Fibroblast of skin of back (primary cell): ENCODE results near the gene BNIP5.
A peak's percentile ranks its signal among the peaks of the same experiment; 100 is the strongest.
"Not testable (repeated sequence)": the region's sequence is repeated elsewhere in the genome, so short reads cannot be mapped to it uniquely, and the experiment has no call there.

Experiments used
- DNase-seq: peaks from one replicate; pipeline ENCODE4 v3.0.0-alpha.2; 2013

BNIP5 gene

GRCh38 chr6:36367743-36368142, 31.1 kb upstream of the BNIP5 start:
- DNase-seq: no peak

DNA sequence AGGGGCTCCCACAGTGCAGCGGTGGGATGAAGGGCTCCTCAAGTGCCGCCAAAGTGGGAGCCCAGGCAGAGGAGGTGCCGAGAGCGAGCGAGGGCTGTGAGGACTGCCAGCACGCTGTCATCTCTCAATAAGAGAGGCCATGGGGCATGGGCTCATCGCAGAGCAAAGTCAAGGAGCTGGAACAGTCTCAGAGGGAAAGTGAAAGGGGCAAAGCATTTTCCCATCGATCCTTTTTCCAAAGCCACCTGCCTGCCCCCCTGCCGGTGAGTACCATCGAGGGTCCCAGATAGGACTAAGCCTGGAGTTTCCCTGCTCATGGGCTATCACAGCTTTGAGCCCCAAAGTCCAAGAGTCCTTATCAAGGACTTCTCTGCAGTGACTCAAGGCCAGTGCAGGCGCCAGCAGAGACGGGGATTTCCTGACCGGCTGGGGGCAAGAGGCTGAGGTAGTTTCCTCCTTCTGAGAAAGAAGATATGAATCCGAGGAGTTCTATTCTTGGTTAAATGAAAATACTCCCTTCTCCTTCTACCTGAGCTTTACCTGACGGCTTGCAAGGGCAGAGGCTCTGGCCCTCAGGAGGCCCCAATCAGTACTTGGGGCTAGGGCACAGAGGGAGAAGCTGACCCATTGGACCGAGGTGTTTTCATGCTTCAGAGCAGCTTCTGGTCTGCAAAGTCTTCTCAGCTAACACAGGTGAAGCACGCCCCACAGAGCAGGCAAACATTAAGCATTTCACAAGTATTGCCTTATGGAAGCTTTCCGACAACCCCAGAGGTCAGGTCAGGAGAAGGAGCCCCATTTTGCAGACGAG, 28.2 kb upstream of the BNIP5 start:
- no peak for DNase-seq

DNA sequence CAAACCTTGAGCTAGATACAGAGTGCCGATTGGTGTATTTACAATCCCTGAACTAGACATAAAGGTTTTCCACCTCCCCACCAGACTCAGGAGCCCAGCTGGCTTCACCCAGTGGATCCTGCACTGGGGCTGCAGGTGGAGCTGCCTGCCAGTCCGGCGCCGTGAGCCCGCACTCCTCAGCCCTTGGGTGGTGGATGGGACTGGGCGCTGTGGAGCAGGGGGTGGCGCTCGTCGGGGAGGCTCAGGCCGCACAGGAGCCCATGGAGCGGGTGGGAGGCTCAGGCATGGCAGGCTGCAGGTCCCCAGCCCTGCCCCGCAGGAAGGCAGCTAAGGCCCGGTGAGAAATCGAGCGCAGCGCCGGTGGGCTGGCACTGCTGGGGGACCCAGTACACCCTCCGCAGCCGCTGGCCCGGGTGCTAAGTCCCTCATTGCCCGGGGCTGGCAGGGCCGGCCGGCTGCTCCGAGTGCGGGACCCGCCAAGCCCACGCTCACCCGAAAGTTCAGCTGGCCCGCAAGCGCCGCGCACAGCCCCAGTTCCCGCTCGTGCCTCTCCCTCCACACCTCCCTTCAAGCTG, 27.5 kb upstream of the BNIP5 start:
- DNase-seq: not testable (repeated sequence)

DNA sequence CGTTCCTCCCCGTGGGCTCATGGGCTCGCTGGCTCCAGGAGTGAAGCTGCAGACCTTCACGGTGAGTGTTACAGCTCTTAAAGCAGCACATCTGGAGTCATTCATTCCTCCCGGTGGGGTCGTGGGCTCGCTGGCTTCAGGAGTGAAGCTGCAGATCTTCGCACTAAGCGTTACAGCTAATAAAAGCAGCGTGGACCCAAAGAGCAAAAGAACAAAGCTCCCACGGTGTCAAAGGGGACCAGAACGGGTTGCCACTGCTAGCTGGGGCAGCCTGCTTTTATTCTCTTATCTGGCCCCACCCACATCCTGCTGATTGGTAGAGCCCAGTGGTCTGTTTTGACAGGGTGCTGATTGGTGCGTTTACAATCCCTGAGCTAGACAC, 26.7 kb upstream of the BNIP5 start:
- not testable (repeated sequence) for DNase-seq

- DNase-seq: no peak
Observed at GRCh38 chr6:36362551-36363370, 26.1 kb upstream of the BNIP5 start.

DNA sequence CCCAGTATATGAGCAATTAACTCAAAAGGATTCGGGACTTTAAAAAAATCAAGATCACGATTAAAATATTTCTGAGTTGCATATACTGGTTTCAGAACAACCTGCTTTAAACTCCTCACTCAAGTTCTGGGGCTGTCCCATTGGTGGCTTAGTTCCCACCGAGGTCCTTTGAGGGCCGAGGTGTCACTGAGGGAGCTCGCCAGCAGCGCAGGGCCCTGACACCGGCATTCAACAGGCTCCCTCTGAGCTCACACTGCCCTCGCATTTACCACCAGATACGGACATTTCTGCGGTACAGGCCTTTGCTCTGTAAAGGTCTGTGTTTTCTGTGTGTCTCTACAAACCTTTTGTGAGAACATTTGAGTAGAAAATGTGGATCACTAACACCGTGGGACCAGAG, 24.4 kb upstream of the BNIP5 start:
- DNase-seq: no peak

GRCh38 chr6:36360241-36361054, 23.8 kb upstream of the BNIP5 start:
- DNase-seq: peak; percentile 80

DNA sequence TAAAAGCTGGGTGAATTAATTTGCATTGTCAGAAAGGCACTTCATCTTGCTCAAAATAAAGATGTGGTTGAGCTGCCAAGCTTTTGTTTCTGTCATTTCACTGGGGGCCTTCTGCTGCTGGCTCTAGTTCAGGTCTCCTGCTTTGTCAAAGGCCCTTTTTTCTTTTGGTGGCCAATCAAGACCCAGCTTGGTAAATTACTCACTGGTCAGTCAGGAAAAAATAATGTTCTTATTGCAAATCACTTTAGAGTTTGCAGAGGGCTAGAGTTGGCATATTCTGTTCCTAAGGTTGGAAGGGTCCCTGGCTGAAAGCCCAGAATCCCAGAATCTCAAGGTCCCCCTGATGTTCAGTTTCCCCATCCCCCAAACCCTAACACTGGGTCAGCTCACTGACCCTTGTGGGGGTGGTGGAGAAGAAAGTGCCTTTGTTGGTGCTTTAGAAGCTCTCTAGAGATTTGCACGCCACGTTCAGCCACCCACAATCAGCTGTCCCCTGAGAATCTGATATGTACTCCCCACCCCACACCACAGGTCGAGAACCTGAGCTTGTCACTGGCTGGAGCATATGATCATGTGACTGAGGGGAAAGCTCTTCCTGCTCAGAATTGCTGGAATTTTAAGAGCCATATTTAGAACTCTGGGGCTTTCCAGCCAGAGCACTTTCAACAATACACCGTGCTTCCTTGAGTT, 21.7 kb upstream of the BNIP5 start:
- peak; percentile 34 for DNase-seq

DNA sequence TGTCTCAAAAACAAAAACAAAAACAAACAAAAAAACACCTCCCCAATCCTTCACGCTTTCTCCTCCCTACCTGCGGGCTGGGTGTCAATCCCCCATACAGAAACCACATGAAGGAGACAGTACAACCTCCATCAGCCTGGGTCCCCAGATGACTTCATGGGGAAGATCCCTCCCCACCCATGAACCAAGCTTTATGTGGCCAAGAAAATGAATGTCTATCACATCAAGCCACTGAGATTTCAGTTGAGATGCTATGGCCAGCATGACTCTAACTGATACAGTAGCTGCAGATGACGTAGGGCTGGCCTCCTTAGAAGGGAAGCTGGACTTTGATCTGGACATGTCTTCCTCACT, 21.2 kb upstream of the BNIP5 start:
- no peak for DNase-seq

GRCh38 chr6:36355819-36356218, 19.1 kb upstream of the BNIP5 start:
- DNase-seq: no peak

DNA sequence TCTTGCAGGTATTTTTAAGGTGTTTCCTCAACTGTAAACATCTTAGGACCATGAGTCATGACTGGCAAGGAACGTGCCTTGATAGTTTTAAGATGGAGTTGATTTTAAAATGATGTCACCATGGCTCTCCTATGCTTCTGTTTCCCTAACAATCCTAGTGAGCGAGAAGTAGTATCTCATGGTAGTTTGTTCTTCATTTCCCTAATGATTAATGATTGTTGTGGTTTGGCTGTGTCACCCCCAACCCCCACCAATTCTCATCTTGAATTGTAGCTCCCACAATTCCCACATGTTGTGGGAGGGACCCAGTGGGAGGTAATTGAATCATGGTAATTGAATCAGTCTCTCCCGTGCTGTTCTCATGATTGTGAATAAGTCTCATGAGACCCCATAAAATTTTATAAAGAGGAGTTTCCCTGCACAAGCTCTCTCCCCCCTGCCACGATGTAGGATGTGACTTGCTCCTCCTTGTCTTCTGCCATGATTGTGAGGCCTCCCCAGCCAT, 16.8 kb upstream of the BNIP5 start:
- peak; percentile 28 for DNase-seq

DNA sequence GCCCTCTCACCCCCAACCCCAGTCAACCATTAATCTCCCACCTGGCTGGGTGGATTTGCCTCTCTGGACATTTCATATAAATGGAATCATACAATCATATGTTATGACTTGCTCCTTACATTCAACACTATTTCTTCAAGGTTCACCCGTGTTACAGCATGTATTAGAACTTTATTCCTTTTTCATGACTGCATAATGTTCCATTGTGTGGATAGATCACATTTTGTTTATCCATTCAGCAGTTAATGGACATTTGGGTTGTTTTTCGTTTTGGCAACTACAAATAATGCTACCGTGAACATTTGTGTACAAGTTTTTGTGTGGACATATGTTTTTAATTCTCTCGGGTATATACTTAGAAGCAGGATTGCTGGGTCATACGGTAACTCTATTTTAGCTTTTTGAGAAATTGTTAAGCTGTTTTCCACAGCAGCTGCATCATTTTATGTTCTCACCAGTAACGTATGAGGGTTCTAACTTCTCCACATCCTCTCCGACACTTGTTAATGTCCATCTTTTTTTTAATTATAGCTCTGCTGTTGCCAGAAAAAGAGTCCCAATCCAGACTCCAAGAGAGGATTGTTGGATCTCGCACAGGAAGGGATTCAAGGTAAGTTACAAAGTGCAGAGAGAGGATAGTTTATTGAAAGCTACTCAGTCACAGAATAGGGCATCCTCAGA, 15.9 kb upstream of the BNIP5 start:
- DNase-seq: no peak

DNA sequence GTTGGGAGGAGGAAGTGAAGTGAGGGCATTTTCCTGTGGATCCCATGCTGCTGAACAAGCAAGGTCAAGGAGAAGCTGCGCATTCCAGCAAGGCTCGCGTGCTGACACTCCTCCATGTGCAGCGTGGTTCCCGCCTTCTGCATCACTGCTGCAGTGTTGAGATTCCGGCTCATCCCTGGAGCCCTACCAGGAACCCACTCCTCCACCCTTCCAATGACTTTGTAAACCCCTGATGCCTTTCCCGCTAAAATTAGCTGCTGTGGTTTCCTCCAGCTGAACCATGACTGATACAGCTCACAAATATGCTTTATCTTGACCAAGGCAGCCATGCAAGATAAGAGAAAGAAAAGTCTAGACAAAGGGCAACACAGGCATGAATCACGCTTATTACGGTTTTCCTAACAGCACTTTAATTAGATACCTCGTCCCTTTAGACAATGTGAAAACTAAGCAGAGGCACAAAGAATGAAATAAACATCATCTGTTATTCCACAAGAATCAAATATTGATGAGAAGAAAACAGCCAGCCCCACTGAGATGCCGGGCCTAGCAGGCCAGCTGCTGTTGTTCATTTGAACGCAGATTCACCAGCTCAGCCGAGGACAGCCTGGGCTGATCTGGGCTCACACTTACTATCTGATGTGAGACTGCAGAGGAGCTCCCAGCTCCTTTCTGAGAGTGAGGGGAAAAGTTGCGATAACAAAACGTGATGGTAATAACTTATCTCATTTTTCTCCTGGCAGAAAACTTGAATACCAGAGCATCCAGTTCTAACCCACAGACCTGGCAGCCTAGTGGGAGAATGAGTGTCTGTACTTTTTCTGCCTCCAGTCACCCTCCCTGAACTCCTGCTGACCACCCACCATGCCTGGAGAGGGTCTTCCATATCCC, 14.2 kb upstream of the BNIP5 start:
- DNase-seq: peak; percentile 95

- peak; percentile 41 for DNase-seq
Observed at GRCh38 chr6:36350082-36350481, 13.4 kb upstream of the BNIP5 start.

GRCh38 chr6:36349240-36349639, 12.6 kb upstream of the BNIP5 start:
- DNase-seq: no peak

- no peak for DNase-seq
Observed at GRCh38 chr6:36347621-36348020, 10.9 kb upstream of the BNIP5 start.

DNA sequence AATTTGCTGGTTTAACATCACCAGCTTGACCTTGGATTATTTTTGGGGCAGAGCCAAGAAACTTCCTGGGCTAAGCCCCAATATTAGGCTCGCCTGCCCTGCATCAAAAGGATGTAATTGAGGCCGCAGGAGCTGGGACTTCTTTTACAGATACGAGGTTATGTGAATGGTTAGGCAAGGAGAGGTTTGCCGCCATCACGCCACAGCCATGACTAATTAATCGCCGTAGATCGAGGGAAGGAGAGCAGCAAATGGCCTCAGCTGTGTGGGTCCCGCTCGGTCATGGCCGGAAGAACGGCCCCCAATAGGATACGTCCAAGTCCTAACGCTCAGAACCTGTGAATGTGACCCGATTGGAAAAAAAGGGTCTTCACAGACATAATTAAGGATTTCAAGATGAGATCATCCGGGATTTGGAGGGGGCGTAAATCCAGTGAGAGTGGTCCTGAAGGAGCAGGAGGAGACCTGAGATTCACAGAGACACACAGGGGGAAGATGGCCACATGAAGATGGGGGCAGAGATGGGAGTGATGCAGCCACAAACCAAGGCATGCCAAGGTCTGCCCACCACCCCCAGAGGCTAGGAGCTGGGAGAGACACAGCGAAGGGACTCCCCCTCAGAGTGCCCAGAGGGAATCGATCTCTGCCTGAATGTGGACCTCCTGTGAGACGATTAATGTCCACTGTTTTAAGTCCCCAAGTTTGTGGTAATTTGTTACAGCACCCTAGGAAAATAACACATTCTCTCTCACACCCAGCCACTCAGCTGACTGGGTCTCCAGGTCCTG, 10.0 kb upstream of the BNIP5 start:
- DNase-seq: no peak

- no peak for DNase-seq
Observed at GRCh38 chr6:36345681-36346466, 9.2 kb upstream of the BNIP5 start.
